AG10803 (cell line): ENCODE measurements around the gene RALGAPA1.
"Not testable (repeated sequence)": the region's sequence is repeated elsewhere in the genome, so short reads cannot be mapped to it uniquely, and the experiment has no call there.

ENCODE experiments used
- DNase-seq: peaks from one replicate; pipeline ENCODE4 v3.0.0; 2010; ENCODE audit warnings: low read depth
- H3K4me3 ChIP-seq: 2 replicates; pipeline ENCODE4 v1.5.1; 2011; ENCODE audit warnings: mild to moderate bottlenecking, low read length, control low read depth
- CTCF ChIP-seq: conservative IDR thresholded peaks from 2 replicates; pipeline ENCODE4 v1.5.1; 2011; ENCODE audit warnings: mild to moderate bottlenecking, low read length, control low read depth, inconsistent platforms

The RALGAPA1 gene

GRCh38 chr14:35695647-35696046, 113.4 kb downstream of the RALGAPA1 start:
- DNase-seq: no peak
- H3K4me3 ChIP-seq: no peak overlapping the region
- TF ChIP-seq CTCF: no peak

GRCh38 chr14:35695072-35695471, 114.0 kb downstream of the RALGAPA1 start:
- DNase-seq: no peak

GRCh38 chr14:35689000-35689460, 120.1 kb downstream of the RALGAPA1 start:
- H3K4me3 ChIP-seq: no peak overlapping the region
- DNase-seq: no peak
- TF ChIP-seq CTCF: no peak

More at GRCh38 chr14:35695072-35695471, 114.0 kb downstream of the RALGAPA1 start:
- no peak overlapping the region for H3K4me3 ChIP-seq
- TF ChIP-seq CTCF: no peak

GRCh38 chr14:35688126-35688826, 120.8 kb downstream of the RALGAPA1 start:
- no peak for DNase-seq
- H3K4me3 ChIP-seq: no peak overlapping the region
- no peak for TF ChIP-seq CTCF

- DNase-seq: peak; percentile 46
- TF ChIP-seq CTCF: peak; percentile 89
- no peak overlapping the region for H3K4me3 ChIP-seq
Measured at GRCh38 chr14:35687335-35687939, 121.7 kb downstream of the RALGAPA1 start.

- not testable (repeated sequence) for DNase-seq, H3K4me3 ChIP-seq
Measured at GRCh38 chr14:35683688-35684087, 125.4 kb downstream of the RALGAPA1 start.

- no peak for DNase-seq
- no peak overlapping the region for H3K4me3 ChIP-seq
- no peak for TF ChIP-seq CTCF
Measured at GRCh38 chr14:35682802-35683201, 126.3 kb downstream of the RALGAPA1 start.
